GM12878 (cell line): Measurements from ENCODE around the gene ZNF142. TPM values are rescaled to one million over a fixed set of nuclear protein-coding genes. Genes with fewer than 3 reads are reported as not detected.

Experiments
- ATAC-seq: fragments of 200-7000 bp; cut with Tn5 transposase; 3 replicates; pipeline ENCODE4 v1.9.1; 2020; ENCODE audit warnings: mild to moderate bottlenecking, moderate library complexity
- BruUV-seq: library from RNA; stranded (reverse); fragments of 400-500 nt; replicated peaks from 2 replicates; lab custom pipeline; 2021; lab: Mats Ljungman, UMichigan
- CTCF ChIA-PET: fragments of 300-600 bp; sonication (Branson Sonifier 250); formaldehyde crosslinking; extraction: SDS; loops from one replicate; lab custom pipeline; 2021; ENCODE audit warnings: inconsistent platforms; lab: Yijun Ruan, JAX
- POLR2A ChIA-PET: fragments of 350-600 bp; formaldehyde crosslinking; extraction: SDS; loops from one replicate; lab custom pipeline; 2021; ENCODE audit warnings: inconsistent platforms; lab: Charles Lee
- RAD21 ChIA-PET: fragments of 300-600 bp; sonication (Branson Sonifier 250); formaldehyde crosslinking; loops from one replicate; lab custom pipeline; 2023; ENCODE audit warnings: antibody characterized with exemption; ENCODE audit not compliant: unreplicated experiment; lab: Charles Lee
- SMC1A ChIA-PET: fragments of 300-600 bp; sonication (Branson Sonifier 250); formaldehyde crosslinking; loops from one replicate; lab custom pipeline; 2023; ENCODE audit not compliant: unreplicated experiment, uncharacterized antibody; lab: Charles Lee
- DNase-seq: peaks from one replicate; pipeline ENCODE4 v3.0.0-alpha.2; 2011; ENCODE audit warnings: low read depth, low spot score
- FAIRE-seq: peaks from 3 replicates; lab custom pipeline; 2011; peaks lifted over from hg19 to GRCh38; lab: Jason Lieb, UNC
- H2AFZ ChIP-seq: 2 replicates; pipeline ENCODE4 v1.6.0; 2011; ENCODE audit warnings: low read depth, low read length, control low read depth; ENCODE audit not compliant: control insufficient read depth
- H3K27ac ChIP-seq: 2 replicates; pipeline ENCODE4 v1.5.1; 2011; ENCODE audit warnings: control low read depth; ENCODE audit not compliant: control insufficient read depth, insufficient read depth
- H3K27me3 ChIP-seq, 2 experiments: replicated peaks in 1 of 2; 2 replicates each; pipeline versions ENCODE4 v1.6.0 to v1.6.1; 2011; ENCODE audit warnings: low read length in 1 of 2; ENCODE audit not compliant: control insufficient read depth in 2 of 2, insufficient read depth in 2 of 2
- H3K36me3 ChIP-seq, 2 experiments: 2 replicates each; pipeline ENCODE4 v1.5.1; 2011; ENCODE audit warnings: low read length in 1 of 2; ENCODE audit not compliant: control insufficient read depth in 2 of 2, insufficient read depth in 2 of 2
- H3K4me1 ChIP-seq: 2 replicates; pipeline ENCODE4 v1.6.1; 2011; ENCODE audit warnings: mild to moderate bottlenecking, low read length, moderate library complexity, mixed read lengths; ENCODE audit not compliant: control insufficient read depth, insufficient read depth
- H3K4me2 ChIP-seq: 2 replicates; pipeline ENCODE4 v1.6.0; 2011; ENCODE audit warnings: control low read depth; ENCODE audit not compliant: control insufficient read depth, insufficient read depth
- H3K4me3 ChIP-seq: fragments of 200-600 bp; sonication (generic); 2 replicates; pipeline ENCODE4 v1.5.1; 2016
- H3K79me2 ChIP-seq: 2 replicates; pipeline ENCODE4 v1.6.0; 2011; ENCODE audit warnings: low read length; ENCODE audit not compliant: control insufficient read depth, insufficient read depth
- H3K9ac ChIP-seq: 2 replicates; pipeline ENCODE4 v1.8.0; 2011; ENCODE audit warnings: low read length, control low read depth, mixed read lengths; ENCODE audit not compliant: control insufficient read depth, insufficient read depth
- H3K9me3 ChIP-seq: replicated peaks from 3 replicates; pipeline ENCODE4 v1.5.1; 2011; ENCODE audit warnings: mild to moderate bottlenecking, low read length; ENCODE audit not compliant: control insufficient read depth, insufficient read depth
- H4K20me1 ChIP-seq: 2 replicates; pipeline ENCODE4 v1.6.0; 2011; ENCODE audit not compliant: control insufficient read depth, insufficient read depth
- CBFB ChIP-seq: IDR thresholded peaks from 2 replicates; pipeline ENCODE4 v1.6.1; 2016; ENCODE audit warnings: antibody characterized with exemption, low read depth
- EED ChIP-seq: sonication (generic); IDR thresholded peaks from 2 replicates; pipeline ENCODE4 v1.6.1; 2016; ENCODE audit warnings: antibody characterized with exemption, low read depth
- FOS ChIP-seq: IDR thresholded peaks from 3 replicates; pipeline ENCODE4 v1.6.1; 2011; ENCODE audit warnings: borderline replicate concordance; ENCODE audit not compliant: insufficient read length; ENCODE audit errors: extremely low read depth
- IKZF2 ChIP-seq, 2 experiments: fragments of 450-650 bp; IDR thresholded peaks; 2 replicates each; pipeline ENCODE4 v1.6.1; 2017; ENCODE audit warnings: mild to moderate bottlenecking in 2 of 2, moderate library complexity in 2 of 2
- WRNIP1 ChIP-seq: IDR thresholded peaks from 2 replicates; pipeline ENCODE4 v1.6.1; 2011; ENCODE audit warnings: low read depth, low read length, improper control_type of control experiment, borderline replicate concordance
- WGBS: methylation state at CpG from one replicate; pipeline ENCODE4 v1.1.6; 2016; ENCODE audit warnings: low lambda C conversion rate; ENCODE audit not compliant: insufficient replicate concordance, insufficient coverage; ENCODE audit errors: missing lambda C conversion rate; 5-methylcytosine and 5-hydroxymethylcytosine counted together
- in situ Hi-C: fragments of 300-500 bp; cut with MboI; formaldehyde crosslinking; loops from 9 replicates; pipeline ENCODE4 v1.14.3; 2018; ENCODE audit warnings: mixed read lengths
- intact Hi-C: fragments of 100-400 bp; cut with micrococcal nuclease; formaldehyde crosslinking; loops from one replicate; pipeline ENCODE4 v1.14.2; 2022; ENCODE audit not compliant: unreplicated experiment
- polyA plus RNA-seq, 11 experiments: library from polyadenylated mRNA; depleted of rRNA in 4 of 11; unstranded in 6 of 11; stranded (reverse) in 5 of 11; fragments of >200 nt; fragmentation: Nextera tagmentation in 4 of 11; fragmentation: Illumina TruSeq in 1 of 11; extraction: Ambion mirVana in 4 of 11; extraction: Trizol in 1 of 11; gene quantifications; 1 replicate in 1 of 11; 2 replicates in 10 of 11; pipeline versions ENCODE4 v1.2.1 to v1.2.3, GENCODE V29; 2011 to 2016; ENCODE audit warnings: inconsistent platforms in 2 of 11, missing spikeins in 2 of 11, low read depth in 1 of 11
- total RNA-seq, 4 experiments: library from RNA; depleted of rRNA in 3 of 4; stranded (reverse); fragments of >200 nt in 3 of 4; fragmentation: Illumina TruSeq in 1 of 4; extraction: Trizol in 1 of 4; gene quantifications; 2 replicates each; pipeline versions ENCODE4 v1.2.1 to v1.2.3, GENCODE V29; 2013 to 2021
- TF ChIP-seq, protein P1 (sequence below): fragments of 450-650 bp; IDR thresholded peaks from 2 replicates; pipeline ENCODE4 v1.6.1; 2017; ENCODE audit warnings: mild to moderate bottlenecking
- TF ChIP-seq, protein P2 (sequence below): fragments of 450-650 bp; formaldehyde crosslinking; IDR thresholded peaks from 2 replicates; pipeline ENCODE4 v1.5.0; 2022; ENCODE audit warnings: mild to moderate bottlenecking, missing genetic modification characterization
- TF ChIP-seq, protein P3 (sequence below): IDR thresholded peaks from 2 replicates; pipeline ENCODE4 v1.6.1; 2012; ENCODE audit warnings: low read length, inconsistent platforms

The ZNF142 gene
- total and polyA plus RNA-seq, 10 of the 15 experiments (the other 5 are each of a cell fraction or from before 2014, with no cell fraction given), result 1.3 to 40.9 (median 15.0) TPM

DNA sequence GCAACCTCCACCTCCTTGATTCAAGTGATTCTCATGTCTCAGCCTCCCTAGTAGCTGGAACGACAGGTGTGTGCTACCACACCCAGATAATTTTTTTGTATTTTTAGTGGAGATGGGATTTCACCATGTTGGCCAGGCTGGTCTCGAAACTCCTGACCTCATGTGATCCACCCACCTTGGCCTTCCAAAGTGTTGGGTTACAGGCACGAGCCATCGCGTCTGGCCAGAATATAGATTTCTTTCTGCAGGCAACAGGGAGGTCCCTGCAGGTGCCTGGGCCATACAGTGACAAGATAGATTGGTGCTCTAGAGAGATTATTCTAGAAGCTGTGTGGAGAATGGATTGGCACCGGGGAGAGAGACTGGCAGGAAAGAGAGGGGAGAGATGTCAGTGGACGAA, 38.4 kb downstream of the ZNF142 start:
- H3K9me3 ChIP-seq, result no peaks in the 10 kb centered on the region
- intact Hi-C loops (no loop called here), in situ Hi-C loops (no loop called here)
- no peak overlapping the region for H2AFZ ChIP-seq
- no peak for FAIRE-seq
- no peaks in the 10 kb centered on the region for H3K79me2 ChIP-seq
- no peaks in the 10 kb centered on the region for H3K4me1 ChIP-seq
- no TSS peak for BruUV-seq
- TF ChIP-seq CBFB (no peak), FOS (no peak), EED (no peak), WRNIP1 (no peak), IKZF2 (IDR thresholded peaks at IDR 0.05) (no peak)
- TF ChIP-seq, protein P1, sequence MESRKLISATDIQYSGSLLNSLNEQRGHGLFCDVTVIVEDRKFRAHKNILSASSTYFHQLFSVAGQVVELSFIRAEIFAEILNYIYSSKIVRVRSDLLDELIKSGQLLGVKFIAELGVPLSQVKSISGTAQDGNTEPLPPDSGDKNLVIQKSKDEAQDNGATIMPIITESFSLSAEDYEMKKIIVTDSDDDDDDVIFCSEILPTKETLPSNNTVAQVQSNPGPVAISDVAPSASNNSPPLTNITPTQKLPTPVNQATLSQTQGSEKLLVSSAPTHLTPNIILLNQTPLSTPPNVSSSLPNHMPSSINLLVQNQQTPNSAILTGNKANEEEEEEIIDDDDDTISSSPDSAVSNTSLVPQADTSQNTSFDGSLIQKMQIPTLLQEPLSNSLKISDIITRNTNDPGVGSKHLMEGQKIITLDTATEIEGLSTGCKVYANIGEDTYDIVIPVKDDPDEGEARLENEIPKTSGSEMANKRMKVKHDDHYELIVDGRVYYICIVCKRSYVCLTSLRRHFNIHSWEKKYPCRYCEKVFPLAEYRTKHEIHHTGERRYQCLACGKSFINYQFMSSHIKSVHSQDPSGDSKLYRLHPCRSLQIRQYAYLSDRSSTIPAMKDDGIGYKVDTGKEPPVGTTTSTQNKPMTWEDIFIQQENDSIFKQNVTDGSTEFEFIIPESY, result no peak
- TF ChIP-seq, protein P2, sequence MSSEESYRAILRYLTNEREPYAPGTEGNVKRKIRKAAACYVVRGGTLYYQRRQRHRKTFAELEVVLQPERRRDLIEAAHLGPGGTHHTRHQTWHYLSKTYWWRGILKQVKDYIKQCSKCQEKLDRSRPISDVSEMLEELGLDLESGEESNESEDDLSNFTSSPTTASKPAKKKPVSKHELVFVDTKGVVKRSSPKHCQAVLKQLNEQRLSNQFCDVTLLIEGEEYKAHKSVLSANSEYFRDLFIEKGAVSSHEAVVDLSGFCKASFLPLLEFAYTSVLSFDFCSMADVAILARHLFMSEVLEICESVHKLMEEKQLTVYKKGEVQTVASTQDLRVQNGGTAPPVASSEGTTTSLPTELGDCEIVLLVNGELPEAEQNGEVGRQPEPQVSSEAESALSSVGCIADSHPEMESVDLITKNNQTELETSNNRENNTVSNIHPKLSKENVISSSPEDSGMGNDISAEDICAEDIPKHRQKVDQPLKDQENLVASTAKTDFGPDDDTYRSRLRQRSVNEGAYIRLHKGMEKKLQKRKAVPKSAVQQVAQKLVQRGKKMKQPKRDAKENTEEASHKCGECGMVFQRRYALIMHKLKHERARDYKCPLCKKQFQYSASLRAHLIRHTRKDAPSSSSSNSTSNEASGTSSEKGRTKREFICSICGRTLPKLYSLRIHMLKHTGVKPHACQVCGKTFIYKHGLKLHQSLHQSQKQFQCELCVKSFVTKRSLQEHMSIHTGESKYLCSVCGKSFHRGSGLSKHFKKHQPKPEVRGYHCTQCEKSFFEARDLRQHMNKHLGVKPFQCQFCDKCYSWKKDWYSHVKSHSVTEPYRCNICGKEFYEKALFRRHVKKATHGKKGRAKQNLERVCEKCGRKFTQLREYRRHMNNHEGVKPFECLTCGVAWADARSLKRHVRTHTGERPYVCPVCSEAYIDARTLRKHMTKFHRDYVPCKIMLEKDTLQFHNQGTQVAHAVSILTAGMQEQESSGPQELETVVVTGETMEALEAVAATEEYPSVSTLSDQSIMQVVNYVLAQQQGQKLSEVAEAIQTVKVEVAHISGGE (CRISPR knock-in tag), result no peak
- TF ChIP-seq, protein P3, sequence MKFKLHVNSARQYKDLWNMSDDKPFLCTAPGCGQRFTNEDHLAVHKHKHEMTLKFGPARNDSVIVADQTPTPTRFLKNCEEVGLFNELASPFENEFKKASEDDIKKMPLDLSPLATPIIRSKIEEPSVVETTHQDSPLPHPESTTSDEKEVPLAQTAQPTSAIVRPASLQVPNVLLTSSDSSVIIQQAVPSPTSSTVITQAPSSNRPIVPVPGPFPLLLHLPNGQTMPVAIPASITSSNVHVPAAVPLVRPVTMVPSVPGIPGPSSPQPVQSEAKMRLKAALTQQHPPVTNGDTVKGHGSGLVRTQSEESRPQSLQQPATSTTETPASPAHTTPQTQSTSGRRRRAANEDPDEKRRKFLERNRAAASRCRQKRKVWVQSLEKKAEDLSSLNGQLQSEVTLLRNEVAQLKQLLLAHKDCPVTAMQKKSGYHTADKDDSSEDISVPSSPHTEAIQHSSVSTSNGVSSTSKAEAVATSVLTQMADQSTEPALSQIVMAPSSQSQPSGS, result no peak
- H3K36me3 ChIP-seq, result no peaks in the 10 kb centered on the region
- no peak overlapping the region for H3K9ac ChIP-seq
- no peak overlapping the region for H3K4me3 ChIP-seq
- no peaks in the 10 kb centered on the region for H4K20me1 ChIP-seq
- CTCF ChIA-PET, result no interaction called here
- POLR2A ChIA-PET, result interaction anchor here (0.6 kb wide), 1 partner anchor 9 kb away, joined by 3 read pairs; no protein-coding TSS in a partner anchor
- RAD21 ChIA-PET, result no interaction called here
- DNase-seq, result no peak
- H3K4me2 ChIP-seq, result no peak overlapping the region
- 45% methylated on average over 7 of the region's 7 CpGs for WGBS
- ATAC-seq, result no peak
- SMC1A ChIA-PET, result no interaction called here
- H3K27ac ChIP-seq, result no peak overlapping the region
- no peaks in the 10 kb centered on the region for H3K27me3 ChIP-seq
